IMR-90 (cell line): ENCODE measurements around the gene SLC9A5. TPM values are rescaled to one million over a fixed set of nuclear protein-coding genes. Genes with fewer than 3 reads are reported as not detected.

Experiments
- ATAC-seq: fragments of 200-7000 bp; cut with Tn5 transposase; 2 replicates; pipeline ENCODE4 v1.9.1; 2020; ENCODE audit warnings: low read depth, mild to moderate bottlenecking, moderate library complexity
- BruUV-seq: library from RNA; stranded (reverse); fragments of 400-500 nt; replicated peaks from 2 replicates; lab custom pipeline; 2021; lab: Mats Ljungman, UMichigan
- CTCF ChIA-PET: fragments of 300-600 bp; formaldehyde crosslinking; extraction: SDS; loops from one replicate; lab custom pipeline; 2021; ENCODE audit warnings: antibody characterized with exemption; lab: Yijun Ruan, JAX
- POLR2A ChIA-PET: fragments of 300-600 bp; sonication (Branson Sonifier 250); formaldehyde crosslinking; loops from one replicate; lab custom pipeline; 2022; ENCODE audit warnings: antibody characterized with exemption; ENCODE audit not compliant: unreplicated experiment; lab: Charles Lee
- DNase-seq: peaks from one replicate; pipeline ENCODE4 v3.0.0; 2013
- H2AFZ ChIP-seq: replicated peaks from 2 replicates; pipeline ENCODE3; 2013; ENCODE audit warnings: low read length, mild to moderate bottlenecking; ENCODE audit not compliant: poor library complexity
- H2AK5ac ChIP-seq: 2 replicates; pipeline ENCODE4 v1.6.1; 2013; ENCODE audit warnings: low read depth, low read length, inconsistent platforms
- H2AK9ac ChIP-seq: replicated peaks from 2 replicates; pipeline ENCODE3; 2013; ENCODE audit warnings: mild to moderate bottlenecking, low read depth, low read length, moderate library complexity; ENCODE audit not compliant: poor library complexity
- H2BK120ac ChIP-seq: 2 replicates; pipeline ENCODE4 v1.6.1; 2013; ENCODE audit warnings: low read depth, low read length, inconsistent platforms
- H2BK15ac ChIP-seq: 3 replicates; pipeline ENCODE4 v1.6.1; 2013; ENCODE audit warnings: low read depth, low read length, inconsistent platforms
- H2BK20ac ChIP-seq: 2 replicates; pipeline ENCODE4 v1.6.1; 2013; ENCODE audit warnings: low read depth, mild to moderate bottlenecking, inconsistent platforms, low read length, moderate library complexity
- H2BK5ac ChIP-seq: 2 replicates; pipeline ENCODE4 v1.6.1; 2013; ENCODE audit warnings: mild to moderate bottlenecking, low read depth, low read length, inconsistent platforms; ENCODE audit not compliant: poor library complexity, severe bottlenecking
- H3K14ac ChIP-seq: replicated peaks from 2 replicates; pipeline ENCODE4 v1.6.1; 2013; ENCODE audit warnings: low read depth, low read length, inconsistent platforms
- H3K18ac ChIP-seq: 2 replicates; pipeline ENCODE4 v1.6.1; 2013; ENCODE audit warnings: low read depth, low read length, control low read depth
- H3K23ac ChIP-seq: 2 replicates; pipeline ENCODE4 v1.6.1; 2013; ENCODE audit warnings: low read depth, low read length, inconsistent platforms
- H3K27ac ChIP-seq: 2 replicates; pipeline ENCODE4 v1.5.1; 2013; ENCODE audit warnings: mild to moderate bottlenecking, control low read depth, low read length; ENCODE audit not compliant: insufficient read depth
- H3K27me3 ChIP-seq: 2 replicates; pipeline ENCODE4 v1.6.1; 2013; ENCODE audit warnings: low read length; ENCODE audit not compliant: control insufficient read depth, insufficient read depth
- H3K36me3 ChIP-seq: 2 replicates; pipeline ENCODE4 v1.6.1; 2013; ENCODE audit warnings: low read length, mixed read lengths; ENCODE audit not compliant: control insufficient read depth, insufficient read depth
- H3K4ac ChIP-seq: 2 replicates; pipeline ENCODE4 v1.6.1; 2013; ENCODE audit warnings: low read depth, low read length, inconsistent platforms
- H3K4me1 ChIP-seq: 2 replicates; pipeline ENCODE4 v1.6.1; 2013; ENCODE audit warnings: low read length, mixed read lengths; ENCODE audit not compliant: control insufficient read depth, insufficient read depth
- H3K4me2 ChIP-seq: 2 replicates; pipeline ENCODE4 v1.6.1; 2013; ENCODE audit warnings: low read depth, mild to moderate bottlenecking, control low read depth, low read length, moderate library complexity
- H3K4me3 ChIP-seq: 2 replicates; pipeline ENCODE4 v1.5.1; 2013; ENCODE audit warnings: low read depth, mild to moderate bottlenecking, control low read depth, low read length, moderate library complexity; ENCODE audit not compliant: insufficient read depth
- H3K56ac ChIP-seq: 2 replicates; pipeline ENCODE4 v1.6.1; 2013; ENCODE audit warnings: low read length, inconsistent platforms; ENCODE audit not compliant: insufficient read depth; ENCODE audit errors: extremely low read depth
- H3K79me1 ChIP-seq, 2 experiments: 2 replicates each; pipeline ENCODE4 v1.6.1; 2013; ENCODE audit warnings: low read length in 2 of 2, inconsistent platforms in 1 of 2, low read depth in 1 of 2
- H3K9ac ChIP-seq: 2 replicates; pipeline ENCODE4 v1.6.1; 2013; ENCODE audit warnings: low read depth, low read length, control low read depth
- H3K9me1 ChIP-seq: 2 replicates; pipeline ENCODE4 v1.6.1; 2013; ENCODE audit warnings: low read length, inconsistent platforms; ENCODE audit not compliant: insufficient read depth
- H3K9me3 ChIP-seq: 2 replicates; pipeline ENCODE4 v1.6.1; 2013; ENCODE audit warnings: low read length; ENCODE audit not compliant: control insufficient read depth, insufficient read depth
- H4K20me1 ChIP-seq: 2 replicates; pipeline ENCODE4 v1.6.1; 2013; ENCODE audit warnings: low read length, inconsistent platforms; ENCODE audit not compliant: insufficient read depth
- H4K5ac ChIP-seq: 2 replicates; pipeline ENCODE4 v1.6.1; 2013; ENCODE audit warnings: mild to moderate bottlenecking, low read depth, low read length, control low read depth
- H4K8ac ChIP-seq, 2 experiments: 2 replicates each; pipeline ENCODE4 v1.6.1; 2013; ENCODE audit warnings: low read depth in 2 of 2, low read length in 2 of 2, control low read depth in 1 of 2, inconsistent platforms in 1 of 2
- H4K91ac ChIP-seq: 2 replicates; pipeline ENCODE4 v1.6.1; 2013; ENCODE audit warnings: low read depth, low read length, inconsistent platforms; ENCODE audit not compliant: insufficient read depth
- CEBPB ChIP-seq: IDR thresholded peaks from 2 replicates; pipeline ENCODE4 v1.6.1; 2012; ENCODE audit warnings: low read depth, low read length, improper control_type of control experiment
- CTCF ChIP-seq: conservative IDR thresholded peaks from 2 replicates; pipeline ENCODE4 v1.5.1; 2012; ENCODE audit warnings: mild to moderate bottlenecking, low read depth, low read length, improper control_type of control experiment
- ELK1 ChIP-seq: fragments of 150-350 bp; IDR thresholded peaks from 2 replicates; pipeline ENCODE4 v1.6.1; 2016; ENCODE audit warnings: low read depth, mild to moderate bottlenecking, low read length, moderate library complexity, borderline replicate concordance
- MAZ ChIP-seq: IDR thresholded peaks from 2 replicates; pipeline ENCODE4 v1.6.1; 2012; ENCODE audit warnings: low read depth, mild to moderate bottlenecking, low read length, improper control_type of control experiment, moderate library complexity, borderline replicate concordance
- WGBS, 2 experiments: methylation state at CpG; one replicate each; pipeline versions ENCODE4 v1.1.5 to v1.1.7; 2013; ENCODE audit warnings: missing lambda C conversion rate in 2 of 2; ENCODE audit not compliant: insufficient read length in 1 of 2; ENCODE audit errors: extremely low coverage in 2 of 2; 5-methylcytosine and 5-hydroxymethylcytosine counted together
- dilution Hi-C: fragments of 300-500 bp; cut with HindIII; formaldehyde crosslinking; loops from one replicate; pipeline ENCODE4 v1.14.3; 2018; ENCODE audit warnings: low sequenced_read_pairs; ENCODE audit not compliant: unreplicated experiment
- in situ Hi-C: fragments of 300-500 bp; cut with MboI; formaldehyde crosslinking; loops from 3 replicates; pipeline ENCODE4 v1.14.3; 2019; ENCODE audit warnings: low sequenced_read_pairs, inconsistent platforms, mixed read lengths
- intact Hi-C: fragments of 100-400 bp; cut with micrococcal nuclease; formaldehyde crosslinking; loops from 2 replicates; pipeline ENCODE4 v1.10.0; 2022
- polyA plus RNA-seq, 3 experiments: library from polyadenylated mRNA; depleted of rRNA; stranded (reverse); fragments of >200 nt; gene quantifications; 2 replicates each; pipeline ENCODE4 v1.2.3, GENCODE V29; 2012; ENCODE audit warnings: low replicate concordance in 1 of 3
- total RNA-seq: library from RNA; depleted of rRNA; stranded (reverse); fragments of >200 nt; gene quantifications from 2 replicates; pipeline ENCODE4 v1.2.3, GENCODE V29; 2012

Gene SLC9A5
- total and polyA plus RNA-seq, 2 of the 4 experiments (the other 2 are of a cell fraction) = 1.8 to 5.7 TPM

DNA sequence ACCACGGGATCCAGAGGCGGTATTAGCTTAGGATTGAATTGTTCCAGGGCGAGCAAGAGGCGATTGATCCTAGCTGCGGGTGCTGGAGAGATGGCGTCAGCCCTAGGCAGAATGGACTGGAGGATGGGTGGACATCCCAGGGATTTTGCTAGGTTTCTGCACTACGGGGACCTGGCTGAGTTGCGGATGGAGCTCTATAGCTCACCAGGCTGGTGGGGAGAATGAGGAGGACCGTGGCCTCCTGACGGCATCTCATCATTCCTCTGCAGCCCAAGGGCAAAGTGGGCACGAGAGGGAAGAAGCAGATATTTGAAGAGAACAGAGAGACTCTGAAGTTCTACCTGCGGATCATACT lies 21.2 kb upstream of the SLC9A5 start:
- H3K14ac ChIP-seq = 0 out of 2 replicates have a peak overlapping the region, but pooled peaks have one; percentile 82
- H2AK9ac ChIP-seq = peak overlapping the region; percentile 100
- H3K9me1 ChIP-seq = peaks cover 12% of the 10 kb centered on the region
- H2BK15ac ChIP-seq = no peak overlapping the region
- peak overlapping the region; percentile 90 for H3K4ac ChIP-seq
- no peaks in the 10 kb centered on the region for H3K9me3 ChIP-seq
- peak overlapping the region; percentile 8; the same call in 1 of the 2 replicates for H4K91ac ChIP-seq
- H2BK5ac ChIP-seq = peak overlapping the region; percentile 83
- no peak overlapping the region for H2BK120ac ChIP-seq
- BruUV-seq = no TSS peak
- peak overlapping the region; percentile 89 for H3K9ac ChIP-seq
- H3K18ac ChIP-seq = no peak overlapping the region
- ChIA-PET CTCF (interaction anchor here (0.6 kb wide), 1 partner anchor 127 kb away, joined by 3 read pairs; no protein-coding TSS in a partner anchor), POLR2A (interaction anchor here (0.6 to 1.4 kb wide), 3 partner anchors 14 to 169 kb away, joined by 3 to 5 read pairs (median 3); no protein-coding TSS in a partner anchor)
- H2BK20ac ChIP-seq = no peak overlapping the region
- H3K79me1 ChIP-seq = peaks cover 23 to 61% of the 10 kb centered on the region in 2 experiments
- peaks cover 12% of the 10 kb centered on the region for H3K4me1 ChIP-seq
- intact Hi-C loops = loop anchor here (1.0 kb wide), 1 partner anchor 19 kb away; no protein-coding TSS in a partner anchor
- no peak overlapping the region for H3K23ac ChIP-seq
- H4K5ac ChIP-seq = peak overlapping the region; percentile 78
- 0% methylated on average over 4 of the region's 12 CpGs; no CpG with 5 or more reads in 1 of the 2 experiments for WGBS, 2 experiments
- H4K8ac ChIP-seq = peak overlapping the region; percentile 12 to 98
- peak overlapping the region; percentile 67 for H2AK5ac ChIP-seq
- dilution Hi-C loops = no loop called here
- H4K20me1 ChIP-seq = peaks cover 7% of the 10 kb centered on the region; the same call in 1 of the 2 replicates
- H3K36me3 ChIP-seq = peaks cover 43% of the 10 kb centered on the region
- H3K4me2 ChIP-seq = peak overlapping the region; percentile 81
- H3K27me3 ChIP-seq = no peaks in the 10 kb centered on the region
- H3K56ac ChIP-seq = peak overlapping the region; percentile 63; the same call in 1 of the 2 replicates
- peak overlapping the region; percentile 80 for H3K4me3 ChIP-seq
- no peak for TF ChIP-seq MAZ
- no peak for TF ChIP-seq CEBPB
- no peak for TF ChIP-seq ELK1
- TF ChIP-seq CTCF = no peak
- no peak for DNase-seq
- H2AFZ ChIP-seq = peak overlapping the region; percentile 97
- in situ Hi-C loops = no loop called here
- ATAC-seq = no peak
- H3K27ac ChIP-seq = peak overlapping the region; percentile 87
